NT2/D1 (cell line): ENCODE data around the gene INAFM2.

Experiments used
- SUZ12 ChIP-seq: IDR thresholded peaks from 2 replicates; pipeline ENCODE4 v1.6.1; 2011; ENCODE audit not compliant: insufficient read length, insufficient read depth; ENCODE audit errors: extremely low read depth
- YY1 ChIP-seq: IDR thresholded peaks from 2 replicates; pipeline ENCODE4 v1.6.1; 2011; ENCODE audit not compliant: insufficient read length, insufficient read depth
- ZNF274 ChIP-seq: IDR thresholded peaks from 2 replicates; pipeline ENCODE4 v1.6.1; 2011; ENCODE audit warnings: mild to moderate bottlenecking, low read depth, low read length

- TF ChIP-seq ZNF274 (no peak), YY1 (no peak), SUZ12 (no peak)
These were observed 41.2 kb upstream of the INAFM2 start for GRCh38 chr15:40282147-40282868.
